HG02571 (cell line): ENCODE measurements around the gene PXDC1.
"Not testable (repeated sequence)": the region's sequence is repeated elsewhere in the genome, so short reads cannot be mapped to it uniquely, and the experiment has no call there.

Experiments
- ATAC-seq: cut with Tn5 transposase; IDR thresholded peaks from one replicate; pipeline ENCODE4 v1.9.1; 2021; ENCODE audit warnings: mild to moderate bottlenecking, moderate library complexity; ENCODE audit not compliant: unreplicated experiment

Gene PXDC1

DNA sequence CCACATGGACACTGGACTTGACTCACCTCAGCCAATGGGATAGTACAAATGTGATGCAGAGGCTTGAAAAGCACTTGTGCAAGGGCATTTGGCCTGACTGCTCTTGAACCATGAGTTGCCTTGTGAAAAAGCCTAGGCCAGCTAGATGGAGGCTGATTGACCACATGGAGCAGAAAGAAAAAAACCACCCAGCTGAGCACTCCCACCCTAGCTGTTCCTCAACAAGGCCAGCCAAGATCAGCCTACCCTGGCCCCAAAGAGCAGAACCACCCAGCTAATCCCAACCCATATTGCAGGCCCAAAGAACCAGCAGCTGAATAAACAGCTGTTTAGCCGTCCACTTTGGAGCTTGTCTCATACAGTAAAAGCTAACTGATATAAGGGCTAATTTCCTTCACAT lies 36.7 kb downstream of the PXDC1 start:
- ATAC-seq = no peak

DNA sequence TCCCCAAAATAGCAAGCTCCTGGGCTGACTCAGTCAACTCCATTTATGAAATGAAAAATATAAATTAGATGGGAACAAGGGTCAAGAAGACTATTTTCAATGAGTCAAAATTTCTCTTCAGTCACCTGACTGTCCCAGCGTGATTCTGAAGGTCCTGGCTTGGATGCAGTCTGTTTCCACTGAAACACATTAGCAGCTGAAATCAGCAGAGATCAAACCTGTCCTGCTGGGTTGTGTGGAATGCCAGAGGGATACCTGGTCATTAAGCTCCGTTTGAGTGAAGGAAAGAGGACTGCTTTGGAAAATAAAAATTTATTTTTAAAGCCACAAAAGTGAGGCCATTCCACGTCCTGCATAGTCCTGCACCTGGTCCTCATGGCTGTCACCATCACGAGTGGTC lies 37.4 kb downstream of the PXDC1 start:
- no peak for ATAC-seq

- ATAC-seq = no peak
Observed at GRCh38 chr6:3712827-3713665, 38.5 kb downstream of the PXDC1 start.

GRCh38 chr6:3711776-3712175 lies 39.7 kb downstream of the PXDC1 start:
- ATAC-seq = no peak

GRCh38 chr6:3710403-3710802 lies 41.1 kb downstream of the PXDC1 start:
- no peak for ATAC-seq

- ATAC-seq = no peak
Observed at GRCh38 chr6:3708540-3708939, 43.0 kb downstream of the PXDC1 start.

- ATAC-seq = no peak
Observed at GRCh38 chr6:3707751-3708412, 43.6 kb downstream of the PXDC1 start.

- ATAC-seq = no peak
Observed at GRCh38 chr6:3707024-3707423, 44.5 kb downstream of the PXDC1 start.

DNA sequence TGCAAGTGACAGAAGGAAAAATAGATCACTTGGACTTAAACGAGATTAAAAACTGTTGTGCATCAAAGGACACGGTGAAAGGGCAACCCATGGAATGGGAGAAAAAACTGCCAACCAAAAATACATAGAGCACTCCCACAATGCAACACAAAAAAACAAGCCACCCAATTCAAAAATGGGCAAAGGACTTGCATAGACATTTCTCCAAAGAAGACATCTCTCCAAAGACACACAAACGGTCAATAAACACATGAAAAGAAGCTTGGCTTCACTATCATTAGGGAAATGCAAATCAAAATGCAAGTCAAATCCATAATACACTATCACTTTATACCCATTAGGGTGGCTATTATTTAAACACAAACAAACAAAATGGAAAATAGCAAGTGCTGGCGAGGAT lies 45.0 kb downstream of the PXDC1 start:
- ATAC-seq = no peak

GRCh38 chr6:3701631-3702030 lies 49.9 kb downstream of the PXDC1 start:
- no peak for ATAC-seq

GRCh38 chr6:3699231-3699630 lies 52.3 kb downstream of the PXDC1 start:
- no peak for ATAC-seq

DNA sequence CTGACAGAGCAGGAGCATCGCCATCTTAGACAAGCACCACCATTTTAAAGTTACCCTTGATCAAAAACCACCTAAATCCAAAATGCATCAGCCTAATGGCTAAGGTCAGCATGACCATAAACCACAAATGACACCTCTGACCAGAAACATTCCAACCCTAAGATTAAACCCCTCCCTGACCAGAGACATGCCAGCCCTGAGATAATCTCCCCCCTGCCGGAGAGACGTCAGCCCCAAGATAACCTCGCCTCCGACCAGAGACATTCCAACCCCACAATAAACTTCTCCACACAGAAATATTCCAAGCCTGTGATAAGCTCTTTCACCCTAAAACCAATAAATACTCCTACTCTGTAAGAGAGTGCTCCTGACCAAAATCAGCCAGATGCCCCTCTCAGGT lies 53.5 kb downstream of the PXDC1 start:
- no peak for ATAC-seq

- ATAC-seq = no peak
Observed at GRCh38 chr6:3697609-3698008, 53.9 kb downstream of the PXDC1 start.

DNA sequence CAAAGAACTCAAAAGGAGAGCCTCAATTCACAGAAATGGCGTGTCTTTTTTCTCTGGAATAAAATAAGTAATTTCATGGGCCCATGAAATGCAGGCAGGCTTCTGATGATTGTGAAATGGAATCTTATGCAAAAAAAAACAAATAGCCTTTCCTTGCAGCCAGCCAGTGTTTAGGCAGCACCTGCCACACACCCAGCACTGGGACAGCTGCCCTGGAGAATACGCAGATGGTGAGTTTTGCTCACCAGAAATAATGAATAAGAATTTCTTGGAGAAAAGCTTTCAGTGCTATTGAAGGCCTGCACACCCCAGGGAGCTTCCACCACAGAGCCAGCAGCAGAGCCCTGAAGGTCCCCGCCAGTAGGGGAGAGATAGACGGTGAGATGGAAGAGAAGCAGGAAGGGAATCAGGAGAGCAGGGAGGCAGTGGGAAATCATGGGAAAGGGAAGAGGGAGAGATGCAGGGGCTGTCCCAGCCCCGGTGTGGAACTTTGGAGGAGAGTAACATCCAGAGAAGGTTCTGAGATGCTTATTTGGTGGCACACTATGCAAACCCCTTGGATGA lies 54.9 kb downstream of the PXDC1 start:
- ATAC-seq = no peak

GRCh38 chr6:3695065-3695817 lies 56.3 kb downstream of the PXDC1 start:
- ATAC-seq = no peak

DNA sequence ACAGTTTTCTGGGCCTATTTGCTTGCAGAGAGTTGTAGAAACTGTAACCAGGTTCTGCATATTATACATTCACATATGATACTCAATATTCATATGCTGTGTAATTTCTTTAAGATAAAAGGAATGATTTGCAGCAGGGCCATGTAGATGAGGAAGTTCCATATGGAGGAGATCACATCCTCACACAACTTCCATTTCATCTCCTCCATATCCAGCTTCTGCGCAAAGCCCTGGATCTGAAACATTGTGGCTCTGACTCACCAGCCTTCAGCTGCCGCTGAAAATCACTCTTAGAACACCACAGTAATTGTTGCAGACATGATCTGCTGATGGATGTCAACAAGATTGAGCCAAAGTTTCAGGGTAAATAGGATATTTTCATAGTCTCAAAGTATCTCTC lies 57.7 kb downstream of the PXDC1 start:
- ATAC-seq = no peak

DNA sequence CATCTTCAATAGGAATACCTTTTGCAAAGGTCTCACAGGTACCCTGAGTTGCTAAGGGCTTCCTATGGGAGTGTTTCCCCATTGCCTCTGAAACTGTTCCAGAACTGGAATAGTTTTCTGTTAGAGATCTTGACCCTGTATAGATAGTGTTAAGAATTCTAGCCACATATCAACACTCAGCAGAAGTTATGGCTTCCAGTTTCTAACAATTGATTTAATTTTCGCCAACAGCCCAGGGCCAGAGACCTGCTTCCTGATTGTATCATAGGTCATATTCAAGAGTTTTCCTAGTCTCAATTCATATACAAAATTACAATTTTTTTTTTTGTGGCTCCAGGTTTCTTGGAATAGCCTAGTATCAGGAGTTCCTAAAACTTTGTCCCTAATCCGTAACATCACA lies 61.0 kb downstream of the PXDC1 start:
- no peak for ATAC-seq

DNA sequence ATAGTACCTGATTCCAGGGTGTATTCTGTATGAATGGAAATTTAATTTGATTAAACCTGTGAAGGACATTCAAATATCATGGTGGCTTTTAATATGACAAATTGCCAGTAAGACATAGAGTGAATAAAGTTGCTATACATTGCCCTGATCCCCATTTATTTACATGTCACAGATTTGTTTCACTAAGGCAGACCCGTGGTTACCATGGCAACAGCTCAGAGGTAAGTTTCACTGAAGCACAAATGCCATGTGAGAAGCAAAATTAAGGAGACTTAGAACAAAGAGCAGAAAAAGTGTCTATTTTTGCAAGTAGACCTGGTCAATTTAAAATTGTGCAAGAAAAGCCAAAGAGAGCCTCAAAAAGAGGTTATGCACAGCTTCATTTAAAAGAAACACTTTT lies 63.7 kb downstream of the PXDC1 start:
- ATAC-seq = no peak

DNA sequence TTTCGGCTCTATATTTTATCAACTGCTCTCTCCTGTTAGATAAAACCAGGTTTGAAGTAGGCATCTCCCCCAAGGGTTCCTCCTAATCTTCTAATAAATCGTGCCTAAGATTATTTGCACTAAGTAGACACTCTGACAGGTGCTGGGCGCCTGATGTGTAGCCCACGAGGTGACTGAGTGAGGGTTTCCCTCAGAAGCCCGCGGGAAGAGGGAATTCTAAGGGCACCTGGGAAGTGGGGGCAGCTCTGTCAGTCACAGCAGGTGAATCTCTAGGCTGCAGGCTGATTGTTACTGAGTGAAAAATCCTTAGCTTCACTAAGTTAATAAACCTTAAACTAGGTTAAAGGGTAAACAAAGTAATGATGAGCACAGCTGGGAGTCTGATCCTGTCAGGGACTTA lies 68.2 kb downstream of the PXDC1 start:
- no peak for ATAC-seq

- no peak for ATAC-seq
Observed at GRCh38 chr6:3678946-3679345, 72.6 kb downstream of the PXDC1 start.

GRCh38 chr6:3677751-3678150 lies 73.8 kb downstream of the PXDC1 start:
- ATAC-seq = not testable (repeated sequence)
